ENCODE results near the gene CARD14. TPM values are rescaled to one million over a fixed set of nuclear protein-coding genes. Genes with fewer than 3 reads are reported as not detected.

CARD14 gene
- total RNA-seq, 1 donor from 2014 or later, result not detected

GRCh38 chr17:80125656-80126448 lies 44.0 kb upstream of the CARD14 start:
- TF ChIP-seq, protein P1, sequence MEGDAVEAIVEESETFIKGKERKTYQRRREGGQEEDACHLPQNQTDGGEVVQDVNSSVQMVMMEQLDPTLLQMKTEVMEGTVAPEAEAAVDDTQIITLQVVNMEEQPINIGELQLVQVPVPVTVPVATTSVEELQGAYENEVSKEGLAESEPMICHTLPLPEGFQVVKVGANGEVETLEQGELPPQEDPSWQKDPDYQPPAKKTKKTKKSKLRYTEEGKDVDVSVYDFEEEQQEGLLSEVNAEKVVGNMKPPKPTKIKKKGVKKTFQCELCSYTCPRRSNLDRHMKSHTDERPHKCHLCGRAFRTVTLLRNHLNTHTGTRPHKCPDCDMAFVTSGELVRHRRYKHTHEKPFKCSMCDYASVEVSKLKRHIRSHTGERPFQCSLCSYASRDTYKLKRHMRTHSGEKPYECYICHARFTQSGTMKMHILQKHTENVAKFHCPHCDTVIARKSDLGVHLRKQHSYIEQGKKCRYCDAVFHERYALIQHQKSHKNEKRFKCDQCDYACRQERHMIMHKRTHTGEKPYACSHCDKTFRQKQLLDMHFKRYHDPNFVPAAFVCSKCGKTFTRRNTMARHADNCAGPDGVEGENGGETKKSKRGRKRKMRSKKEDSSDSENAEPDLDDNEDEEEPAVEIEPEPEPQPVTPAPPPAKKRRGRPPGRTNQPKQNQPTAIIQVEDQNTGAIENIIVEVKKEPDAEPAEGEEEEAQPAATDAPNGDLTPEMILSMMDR (IDR thresholded peaks at IDR 0.05; ENCODE audit: insufficient read depth, low read length, poor library complexity, severe bottlenecking), result no peak
- Histone ChIP-seq H3K27me3 (ENCODE audit: control insufficient read depth, insufficient read depth, low read length) (no peaks in the 10 kb centered on the region), H3K4me3 (ENCODE audit: low read depth, low read length) (no peak overlapping the region), H3K36me3 (ENCODE audit: control insufficient read depth, insufficient read depth, low read length) (no peaks in the 10 kb centered on the region)
- DNase-seq (ENCODE audit: low read depth), result no peak

DNA sequence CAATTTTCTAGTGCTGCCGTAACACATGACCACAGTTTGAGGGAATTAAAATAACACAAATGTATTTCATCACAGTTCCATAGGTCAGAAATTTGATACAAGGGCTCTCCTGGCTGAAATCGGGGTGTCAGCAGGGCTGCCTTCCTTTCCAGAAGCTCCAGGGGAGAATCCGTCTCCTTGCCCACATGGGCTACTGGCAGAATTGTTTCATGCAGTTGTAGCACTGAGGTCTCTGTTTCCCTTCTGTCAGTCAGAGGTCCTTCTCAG lies 43.4 kb upstream of the CARD14 start:
- Histone ChIP-seq H3K4me3 (ENCODE audit: low read depth, low read length) (no peak overlapping the region), H3K36me3 (ENCODE audit: control insufficient read depth, insufficient read depth, low read length) (no peaks in the 10 kb centered on the region), H3K27me3 (ENCODE audit: control insufficient read depth, insufficient read depth, low read length) (no peaks in the 10 kb centered on the region)
- TF ChIP-seq, protein P1 (IDR thresholded peaks at IDR 0.05; ENCODE audit: insufficient read depth, low read length, poor library complexity, severe bottlenecking), result no peak
- no peak for DNase-seq (ENCODE audit: low read depth)

DNA sequence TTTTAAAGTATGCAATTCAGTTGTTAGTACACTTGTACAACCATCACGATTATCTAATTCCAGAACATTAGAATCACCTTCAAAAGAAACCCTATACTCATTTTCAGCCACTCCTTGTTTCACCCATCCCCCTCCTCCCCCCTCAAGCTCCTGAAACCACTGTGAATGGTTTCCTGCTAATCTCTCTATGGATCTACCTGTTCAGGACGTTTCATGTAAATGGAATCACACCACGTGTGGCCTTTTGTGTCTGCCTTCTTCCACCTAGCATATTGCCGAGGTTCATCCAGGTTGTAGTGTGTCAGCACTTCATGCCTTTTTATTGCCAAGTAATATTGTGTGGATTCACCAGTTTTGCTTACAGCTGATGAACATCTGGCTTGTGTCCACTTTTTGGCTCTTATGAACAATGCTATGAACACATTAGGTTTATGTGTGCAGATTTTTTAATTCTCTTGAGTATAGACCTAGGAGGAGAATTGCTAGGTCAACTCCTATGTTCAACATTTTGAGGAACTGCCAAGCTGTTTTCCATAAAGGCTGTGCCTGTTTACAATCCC lies 40.7 kb upstream of the CARD14 start:
- Histone ChIP-seq H3K27me3 (ENCODE audit: control insufficient read depth, insufficient read depth, low read length) (no peaks in the 10 kb centered on the region), H3K4me3 (ENCODE audit: low read depth, low read length) (no peak overlapping the region), H3K36me3 (ENCODE audit: control insufficient read depth, insufficient read depth, low read length) (no peaks in the 10 kb centered on the region)
- no peak for DNase-seq (ENCODE audit: low read depth)
- TF ChIP-seq, protein P1 (IDR thresholded peaks at IDR 0.05; ENCODE audit: insufficient read depth, low read length, poor library complexity, severe bottlenecking), result no peak

GRCh38 chr17:80130992-80131391 lies 38.8 kb upstream of the CARD14 start:
- Histone ChIP-seq H3K27me3 (ENCODE audit: control insufficient read depth, insufficient read depth, low read length) (no peaks in the 10 kb centered on the region), H3K36me3 (ENCODE audit: control insufficient read depth, insufficient read depth, low read length) (no peaks in the 10 kb centered on the region), H3K4me3 (ENCODE audit: low read depth, low read length) (no peak overlapping the region)
- no peak for DNase-seq (ENCODE audit: low read depth)
- TF ChIP-seq, protein P1 (IDR thresholded peaks at IDR 0.05; ENCODE audit: insufficient read depth, low read length, poor library complexity, severe bottlenecking), result no peak

DNA sequence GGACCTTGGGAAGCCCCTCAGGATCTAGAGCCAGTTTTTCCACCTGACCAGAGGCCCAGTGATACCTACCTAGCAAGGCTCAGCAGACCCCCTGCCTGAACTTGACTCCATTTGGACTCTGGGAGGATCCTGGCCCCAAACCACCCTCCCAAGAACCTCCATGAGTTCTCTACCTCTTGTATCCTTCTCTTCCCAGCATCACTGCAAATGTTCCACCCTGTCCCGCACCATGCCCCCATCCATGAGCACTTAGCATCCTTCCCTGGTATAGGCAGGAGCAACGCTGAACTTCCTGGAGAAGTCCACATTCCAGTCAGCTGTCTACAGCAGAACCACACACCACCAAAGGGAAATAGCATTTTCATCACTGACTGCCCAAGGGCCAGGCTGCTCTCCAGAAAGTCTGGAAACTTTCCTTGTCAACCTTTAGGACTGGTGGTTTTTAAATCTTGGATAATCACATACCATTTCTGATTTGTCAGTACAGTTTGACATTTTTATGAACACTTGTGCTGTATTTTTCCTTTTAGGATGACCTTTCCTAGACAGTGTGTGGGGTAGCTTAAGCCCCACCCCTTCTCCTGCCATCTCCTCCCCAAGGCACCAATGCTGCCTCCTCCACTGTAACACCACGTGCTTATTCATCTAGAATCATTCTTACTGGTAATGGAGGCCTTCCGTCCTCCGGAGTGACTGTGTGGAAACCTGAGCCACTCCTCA lies 36.8 kb upstream of the CARD14 start:
- H3K27me3 ChIP-seq (ENCODE audit: control insufficient read depth, insufficient read depth, low read length), result no peaks in the 10 kb centered on the region
- no peak for DNase-seq (ENCODE audit: low read depth)
- TF ChIP-seq, protein P1 (IDR thresholded peaks at IDR 0.05; ENCODE audit: insufficient read depth, low read length, poor library complexity, severe bottlenecking), result no peak
- H3K36me3 ChIP-seq (ENCODE audit: control insufficient read depth, insufficient read depth, low read length), result peaks cover 1% of the 10 kb centered on the region
- no peak overlapping the region for H3K4me3 ChIP-seq (ENCODE audit: low read depth, low read length)

All from kidney epithelial cell (primary cell).